MM.1S (cell line): ENCODE results near the gene NRP2.

Experiments
- CTCF ChIP-seq: fragments of 300-600 bp; sonication (generic); IDR thresholded peaks from 2 replicates; pipeline ENCODE4 v1.5.1; 2016; ENCODE audit warnings: antibody characterized with exemption, low read length, mixed read lengths
- EZH2phosphoT487 ChIP-seq: fragments of 300-600 bp; sonication (generic); IDR thresholded peaks from 2 replicates; pipeline ENCODE4 v1.6.1; 2018; ENCODE audit warnings: antibody characterized with exemption, low read length

GRCh38 chr2:205748639-205749038 lies 66.3 kb downstream of the NRP2 start:
- no peak for TF ChIP-seq CTCF
- no peak for TF ChIP-seq EZH2phosphoT487
